Measurements from ENCODE around the gene IFT52.

The IFT52 gene

GRCh38 chr20:43655937-43656336 is 65.2 kb downstream of the IFT52 start:
- TF ChIP-seq USF1 (IDR thresholded peaks at IDR 0.05), result no peak
- TF ChIP-seq CEBPB (IDR thresholded peaks at IDR 0.05), result no peak
- no peak for TF ChIP-seq EP300 (IDR thresholded peaks at IDR 0.05; ENCODE audit: borderline replicate concordance)
- no peak for TF ChIP-seq TAF1 (IDR thresholded peaks at IDR 0.05; ENCODE audit: low read depth)
- no peak for TF ChIP-seq TEAD4 (IDR thresholded peaks at IDR 0.05)
- no peak for TF ChIP-seq NFIC (IDR thresholded peaks at IDR 0.05)
- TF ChIP-seq ZBTB7A (IDR thresholded peaks at IDR 0.05; ENCODE audit: low read depth), result no peak
- TF ChIP-seq EGR1 (IDR thresholded peaks at IDR 0.05), result no peak
- TF ChIP-seq RAD21 (IDR thresholded peaks at IDR 0.05; ENCODE audit: low read depth), result no peak
- TF ChIP-seq YY1 (IDR thresholded peaks at IDR 0.05; ENCODE audit: low read depth), result no peak
- TF ChIP-seq MAX (IDR thresholded peaks at IDR 0.05), result no peak
- no peak for TF ChIP-seq FOXM1 (IDR thresholded peaks at IDR 0.05; ENCODE audit: borderline replicate concordance, low read depth)
- TF ChIP-seq CREB1 (IDR thresholded peaks at IDR 0.05; ENCODE audit: low read depth), result no peak
- no peak for TF ChIP-seq REST (IDR thresholded peaks at IDR 0.05; ENCODE audit: low read depth)
- no peak for TF ChIP-seq TCF12 (IDR thresholded peaks at IDR 0.05; ENCODE audit: low read depth)

- TF ChIP-seq NFIC (IDR thresholded peaks at IDR 0.05) (no peak), RAD21 (IDR thresholded peaks at IDR 0.05; ENCODE audit: low read depth) (no peak), TEAD4 (IDR thresholded peaks at IDR 0.05) (no peak), ZBTB7A (IDR thresholded peaks at IDR 0.05; ENCODE audit: low read depth) (no peak)
Measured at GRCh38 chr20:43658069-43658722, 67.5 kb downstream of the IFT52 start.

GRCh38 chr20:43658723-43659419 is 68.1 kb downstream of the IFT52 start:
- TF ChIP-seq CEBPB (IDR thresholded peaks at IDR 0.05) (no peak), FOXM1 (IDR thresholded peaks at IDR 0.05; ENCODE audit: borderline replicate concordance, low read depth) (no peak), TAF1 (IDR thresholded peaks at IDR 0.05; ENCODE audit: low read depth) (no peak), TEAD4 (IDR thresholded peaks at IDR 0.05) (no peak), ZBTB7A (IDR thresholded peaks at IDR 0.05; ENCODE audit: low read depth) (no peak), CREB1 (IDR thresholded peaks at IDR 0.05; ENCODE audit: low read depth) (no peak), RAD21 (IDR thresholded peaks at IDR 0.05; ENCODE audit: low read depth) (no peak), REST (IDR thresholded peaks at IDR 0.05; ENCODE audit: low read depth) (no peak), MAX (IDR thresholded peaks at IDR 0.05) (no peak), YY1 (IDR thresholded peaks at IDR 0.05; ENCODE audit: low read depth) (no peak), EP300 (IDR thresholded peaks at IDR 0.05; ENCODE audit: borderline replicate concordance) (no peak), USF1 (IDR thresholded peaks at IDR 0.05) (no peak), TCF12 (IDR thresholded peaks at IDR 0.05; ENCODE audit: low read depth) (no peak), EGR1 (IDR thresholded peaks at IDR 0.05) (no peak), NFIC (IDR thresholded peaks at IDR 0.05) (no peak)

- no peak for TF ChIP-seq CEBPB (IDR thresholded peaks at IDR 0.05)
- no peak for TF ChIP-seq RAD21 (IDR thresholded peaks at IDR 0.05; ENCODE audit: low read depth)
- no peak for TF ChIP-seq TCF12 (IDR thresholded peaks at IDR 0.05; ENCODE audit: low read depth)
- no peak for TF ChIP-seq ZBTB7A (IDR thresholded peaks at IDR 0.05; ENCODE audit: low read depth)
- TF ChIP-seq CREB1 (IDR thresholded peaks at IDR 0.05; ENCODE audit: low read depth), result no peak
- no peak for TF ChIP-seq TEAD4 (IDR thresholded peaks at IDR 0.05)
- no peak for TF ChIP-seq EP300 (IDR thresholded peaks at IDR 0.05; ENCODE audit: borderline replicate concordance)
- TF ChIP-seq REST (IDR thresholded peaks at IDR 0.05; ENCODE audit: low read depth), result no peak
- no peak for TF ChIP-seq YY1 (IDR thresholded peaks at IDR 0.05; ENCODE audit: low read depth)
- TF ChIP-seq TAF1 (IDR thresholded peaks at IDR 0.05; ENCODE audit: low read depth), result no peak
- TF ChIP-seq USF1 (IDR thresholded peaks at IDR 0.05), result no peak
- TF ChIP-seq EGR1 (IDR thresholded peaks at IDR 0.05), result no peak
- TF ChIP-seq MAX (IDR thresholded peaks at IDR 0.05), result no peak
- no peak for TF ChIP-seq NFIC (IDR thresholded peaks at IDR 0.05)
- no peak for TF ChIP-seq FOXM1 (IDR thresholded peaks at IDR 0.05; ENCODE audit: borderline replicate concordance, low read depth)
Measured at GRCh38 chr20:43662943-43663655, 72.4 kb downstream of the IFT52 start.
